ENCODE data around the gene PTPA.

DNA sequence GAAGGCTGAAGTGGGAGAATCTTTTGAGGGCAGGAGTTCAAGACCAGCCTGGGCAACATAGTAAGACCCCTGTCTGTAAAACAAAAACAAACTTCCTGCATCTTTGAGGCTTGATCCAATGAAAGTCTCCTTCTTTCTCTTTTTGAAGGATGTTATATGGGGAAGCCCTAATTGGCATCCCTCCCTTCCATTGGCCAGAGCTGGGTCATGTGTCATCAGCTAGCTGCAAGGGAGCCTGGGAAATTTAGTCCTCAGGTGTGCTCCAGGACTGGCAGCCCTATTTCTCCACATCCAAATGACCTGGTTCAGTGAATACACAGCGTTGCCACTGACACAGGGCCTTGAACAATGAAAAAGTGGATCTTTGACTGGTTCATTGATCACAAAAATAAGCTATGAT is 75.8 kb downstream of the PTPA start:
- TF ChIP-seq GATA2 (IDR thresholded peaks at IDR 0.05; ENCODE audit: low read depth, low read length), result no peak
- no peak for TF ChIP-seq GATA3 (IDR thresholded peaks at IDR 0.05; ENCODE audit: low read depth, low read length)
